Cardiac septum (tissue), 1 donor: ENCODE results near the gene BIN1. TPM values are rescaled to one million over a fixed set of nuclear protein-coding genes. Genes with fewer than 3 reads are reported as not detected.

Experiments used
- total RNA-seq: library from RNA; stranded (reverse); fragmentation: NEBNext Ultra II Directional; extraction: Animal tissue kit (Norgen Biotek cat#: 25700); gene quantifications from one replicate; pipeline ENCODE4 v1.2.1, GENCODE V29; 2021
- donor health status: DM: no; HTN: no; CAD: no.

Gene BIN1
- total RNA-seq, 1 donor from 2014 or later: 14.0 TPM

Other genes with a start within 250 kb of the BIN1 start
- not detected for gene TEX51, start 208.3 kb downstream of the BIN1 start, total RNA-seq
- gene CYP27C1, start 113.1 kb upstream of the BIN1 start, total RNA-seq: not detected
- gene ERCC3, start 187.0 kb upstream of the BIN1 start, total RNA-seq: 23.4 TPM